Thyroid gland (tissue), 4 donors: ENCODE data around the gene ZNF112. TPM values are rescaled to one million over a fixed set of nuclear protein-coding genes. Genes with fewer than 3 reads are reported as not detected.

Experiments
- DNase-seq, 2 donors: peaks; one replicate each; pipeline ENCODE4 v3.0.0-alpha.2; 2019
- H3K27ac ChIP-seq, 3 donors: fragments of 200-600 bp; sonication (generic); 1 replicate in 2 of 3; 2 replicates in 1 of 3; pipeline ENCODE4 v1.5.1; 2016 to 2019; ENCODE audit warnings: mild to moderate bottlenecking in 1 of 3, moderate library complexity in 1 of 3
- H3K27me3 ChIP-seq: fragments of 200-600 bp; sonication (generic); one replicate; pipeline ENCODE4 v1.5.1; 2019
- H3K36me3 ChIP-seq, 2 donors: fragments of 200-600 bp; sonication (generic); one replicate each; pipeline ENCODE4 v1.5.1; 2016 to 2019
- H3K4me1 ChIP-seq, 2 donors: fragments of 200-600 bp; sonication (generic); one replicate each; pipeline ENCODE4 v1.5.1; 2017 to 2019
- H3K4me3 ChIP-seq, 3 donors: fragments of 200-600 bp; sonication (generic); replicated peaks in 1 of 3; 1 replicate in 2 of 3; 2 replicates in 1 of 3; pipeline ENCODE4 v1.5.1; 2016; ENCODE audit warnings: mild to moderate bottlenecking in 1 of 3
- H3K9me3 ChIP-seq: fragments of 200-600 bp; sonication (generic); one replicate; pipeline ENCODE4 v1.5.1; 2017
- POLR2A ChIP-seq, 2 donors: fragments of 450-650 bp; IDR thresholded peaks; one replicate each; pipeline ENCODE4 v1.6.1; 2017; ENCODE audit warnings: antibody characterized with exemption in 2 of 2, mild to moderate bottlenecking in 2 of 2, moderate library complexity in 1 of 2
- WGBS, 2 donors: methylation state at CpG; one replicate each; pipeline ENCODE4 v1.1.5; 2017; 5-methylcytosine and 5-hydroxymethylcytosine counted together
- intact Hi-C: fragments of 100-400 bp; cut with DNase I; formaldehyde crosslinking; loops from one replicate; pipeline ENCODE4 v1.15.1; 2023
- total RNA-seq, 4 donors: library from RNA; depleted of rRNA; stranded (reverse); fragments of >200 nt; gene quantifications; one replicate each; pipeline ENCODE4 v1.2.3, GENCODE V29; 2016
- TF ChIP-seq, protein P1 (sequence below), 6 experiments: fragments of 200-600 bp in 3 of 6; fragments of 450-650 bp in 3 of 6; sonication (generic) in 3 of 6; IDR thresholded peaks; one replicate each; pipeline ENCODE4 v1.5.1; 2016 to 2019; ENCODE audit warnings: antibody characterized with exemption in 6 of 6, mild to moderate bottlenecking in 2 of 6, inconsistent platforms in 1 of 6, moderate library complexity in 1 of 6

ZNF112 gene
- total RNA-seq, 4 donors from 2014 or later, result 7.8 to 22.6 (median 11.2) TPM

DNA sequence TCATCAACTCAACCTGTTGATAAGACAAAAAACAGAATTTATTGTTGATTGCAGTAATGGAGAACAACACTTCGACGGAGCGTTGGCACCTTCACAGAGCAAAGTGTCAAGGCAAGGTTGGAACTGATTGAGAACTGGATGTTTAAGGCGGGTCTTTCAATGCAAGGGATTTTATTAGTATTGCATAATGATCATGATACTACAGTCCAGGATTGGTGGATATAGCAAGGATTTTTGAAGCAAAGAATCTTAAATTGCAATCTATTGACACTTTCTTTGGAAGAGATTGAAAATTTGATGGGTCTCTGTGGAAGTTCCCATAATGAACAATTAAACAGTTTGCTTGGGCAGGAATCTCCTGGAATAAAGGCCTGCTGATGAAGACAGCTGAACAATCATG lies 51.0 kb downstream of the ZNF112 start:
- Histone ChIP-seq H3K27ac (no peak overlapping the region), H3K4me1 (peaks cover 6% of the 10 kb centered on the region in 2 donors), H3K4me3 (peak overlapping the region in 2 of 3 donors; percentile 4 to 66), H3K27me3 (no peaks in the 10 kb centered on the region), H3K9me3 (no peaks in the 10 kb centered on the region), H3K36me3 (peaks cover 4 to 12% of the 10 kb centered on the region in 2 donors)
- 86 to 88% methylated on average over 4 of the region's 4 CpGs for WGBS, 2 donors
- no peak for DNase-seq
- TF ChIP-seq POLR2A (IDR thresholded peaks at IDR 0.05), result no peak
- TF ChIP-seq, protein P1, sequence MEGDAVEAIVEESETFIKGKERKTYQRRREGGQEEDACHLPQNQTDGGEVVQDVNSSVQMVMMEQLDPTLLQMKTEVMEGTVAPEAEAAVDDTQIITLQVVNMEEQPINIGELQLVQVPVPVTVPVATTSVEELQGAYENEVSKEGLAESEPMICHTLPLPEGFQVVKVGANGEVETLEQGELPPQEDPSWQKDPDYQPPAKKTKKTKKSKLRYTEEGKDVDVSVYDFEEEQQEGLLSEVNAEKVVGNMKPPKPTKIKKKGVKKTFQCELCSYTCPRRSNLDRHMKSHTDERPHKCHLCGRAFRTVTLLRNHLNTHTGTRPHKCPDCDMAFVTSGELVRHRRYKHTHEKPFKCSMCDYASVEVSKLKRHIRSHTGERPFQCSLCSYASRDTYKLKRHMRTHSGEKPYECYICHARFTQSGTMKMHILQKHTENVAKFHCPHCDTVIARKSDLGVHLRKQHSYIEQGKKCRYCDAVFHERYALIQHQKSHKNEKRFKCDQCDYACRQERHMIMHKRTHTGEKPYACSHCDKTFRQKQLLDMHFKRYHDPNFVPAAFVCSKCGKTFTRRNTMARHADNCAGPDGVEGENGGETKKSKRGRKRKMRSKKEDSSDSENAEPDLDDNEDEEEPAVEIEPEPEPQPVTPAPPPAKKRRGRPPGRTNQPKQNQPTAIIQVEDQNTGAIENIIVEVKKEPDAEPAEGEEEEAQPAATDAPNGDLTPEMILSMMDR (IDR thresholded peaks at IDR 0.05), result no peak
- intact Hi-C loops, result loop anchor here (10.0 kb wide), 1 partner anchor 49 kb away; the partner anchor contains the start of gene ZNF112

DNA sequence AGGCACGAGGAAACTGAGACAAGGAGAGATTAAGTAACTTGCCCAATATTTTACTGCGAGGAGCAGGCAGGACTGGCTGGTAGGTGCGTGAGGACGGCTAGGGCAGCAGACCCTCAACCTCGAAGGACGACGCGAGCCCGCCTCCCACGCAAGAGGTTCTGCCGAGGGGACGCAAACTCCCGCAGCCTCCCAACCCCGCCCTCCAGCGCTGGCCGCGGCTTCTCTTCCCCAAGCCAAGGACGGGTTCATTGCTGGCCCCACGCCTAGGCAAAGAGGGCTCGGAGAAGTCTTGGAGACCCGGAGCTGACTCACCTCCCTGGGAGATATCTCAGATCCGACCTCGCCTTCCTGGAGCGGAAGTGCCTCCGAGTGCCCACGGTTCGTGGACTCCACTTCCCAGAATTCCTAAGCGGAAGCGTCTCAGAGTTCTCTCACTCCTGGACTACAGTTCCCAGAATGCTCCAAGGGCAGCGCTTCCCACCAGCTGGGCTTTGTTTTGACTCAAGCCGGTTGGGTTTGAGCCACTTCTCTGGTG lies 51.8 kb downstream of the ZNF112 start, which contains the start of gene ZNF235:
ZNF235 (minus strand) TSS at position 367 of the 535 bp plus-strand sequence. CDS start 1,621 bp downstream, outside the sequence.
- peak in 1 of 2 donors; percentile 47 for TF ChIP-seq POLR2A (IDR thresholded peaks at IDR 0.05)
- TF ChIP-seq, protein P1 (IDR thresholded peaks at IDR 0.05), result no peak
- H3K27ac ChIP-seq, result peak within 1 kb of the TSS in 1 of 3 donors; percentile 61
- peak; percentile 88 to 89 for DNase-seq
- intact Hi-C loops, result loop anchor here (10.0 kb wide), 1 partner anchor 50 kb away; the partner anchor contains the start of gene ZNF112
- H3K9me3 ChIP-seq, result no peaks in the 10 kb centered on the region
- WGBS, 2 donors, result 0 to 1% methylated on average over 16 to 22 of the region's 31 CpGs
- peak within 1 kb of the TSS; percentile 38 to 66 (median 52) for H3K4me3 ChIP-seq
- H3K27me3 ChIP-seq, result no peaks in the 10 kb centered on the region
- peaks cover 6% of the 10 kb centered on the region in 2 donors for H3K4me1 ChIP-seq
- H3K36me3 ChIP-seq, result peaks cover 4 to 12% of the 10 kb centered on the region in 2 donors

DNA sequence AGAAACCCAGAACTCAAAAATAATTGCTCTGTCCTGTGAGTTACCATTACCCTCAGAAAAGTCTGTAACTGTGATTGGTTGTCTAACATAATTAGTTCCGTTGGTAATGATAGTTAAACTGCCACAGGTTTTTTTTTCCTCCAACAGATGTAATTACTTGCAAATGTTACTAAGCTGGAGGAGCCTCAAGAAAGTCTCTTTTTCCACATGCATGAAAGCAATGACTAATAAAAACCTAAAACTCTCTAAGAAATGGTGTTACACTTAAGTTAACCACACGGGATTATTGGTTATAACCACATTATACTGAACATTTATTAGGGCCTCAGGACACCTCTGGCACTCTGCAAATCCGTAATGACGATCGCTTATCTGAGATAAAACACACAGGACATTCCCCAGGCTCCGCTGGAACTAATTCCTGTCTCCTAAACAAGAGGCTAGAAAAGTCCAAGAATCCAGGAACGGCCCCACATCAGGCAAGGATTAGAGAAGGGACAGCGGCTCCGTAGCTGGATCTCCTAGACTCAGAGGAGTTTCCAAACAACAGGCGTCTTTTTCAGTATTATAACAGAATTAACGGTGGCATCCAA lies 52.4 kb downstream of the ZNF112 start:
- peak; percentile 2 to 3 for DNase-seq
- Histone ChIP-seq H3K9me3 (no peaks in the 10 kb centered on the region), H3K36me3 (peaks cover 9 to 18% of the 10 kb centered on the region in 2 donors), H3K27ac (peak overlapping the region in 1 of 3 donors; percentile 61), H3K4me3 (peak overlapping the region in 2 of 3 donors; percentile 52 to 66), H3K4me1 (peaks cover 6% of the 10 kb centered on the region in 2 donors), H3K27me3 (no peaks in the 10 kb centered on the region)
- TF ChIP-seq POLR2A (IDR thresholded peaks at IDR 0.05), result no peak
- TF ChIP-seq, protein P1 (IDR thresholded peaks at IDR 0.05), result no peak
- intact Hi-C loops, result loop anchor here (10.0 kb wide), 1 partner anchor 51 kb away; the partner anchor contains the start of gene ZNF112
- WGBS, 2 donors, result 5 to 6% methylated on average over 11 of the region's 11 CpGs

DNA sequence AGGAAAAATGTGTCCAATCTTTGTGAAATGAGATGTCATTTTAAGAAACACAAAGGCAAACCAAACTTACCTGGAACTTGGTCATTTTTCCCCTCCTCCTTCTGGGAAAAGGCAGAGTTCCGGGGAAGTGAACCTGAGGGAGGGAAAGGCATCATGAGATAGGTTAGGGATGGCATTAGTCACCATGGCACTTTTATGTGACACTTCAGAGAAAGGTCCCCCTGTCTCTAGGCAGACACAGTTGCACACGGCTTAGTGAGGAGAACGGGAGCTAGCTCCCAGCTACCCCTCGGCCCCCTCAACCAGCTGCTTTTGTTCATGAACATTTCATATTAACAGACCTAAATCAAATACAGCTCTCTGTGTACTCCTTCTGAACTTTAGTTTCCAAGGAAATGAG lies 53.2 kb downstream of the ZNF112 start:
- 76 to 85% methylated on average over 4 of the region's 4 CpGs for WGBS, 2 donors
- no peak for DNase-seq
- no peak overlapping the region for H3K27ac ChIP-seq
- intact Hi-C loops, result loop anchor here (10.0 kb wide), 1 partner anchor 51 kb away; the partner anchor contains the start of gene ZNF112
- H3K4me1 ChIP-seq, result peaks cover 6% of the 10 kb centered on the region in 2 donors
- peaks cover 16 to 26% of the 10 kb centered on the region in 2 donors for H3K36me3 ChIP-seq
- H3K9me3 ChIP-seq, result no peaks in the 10 kb centered on the region
- no peak overlapping the region for H3K4me3 ChIP-seq
- no peaks in the 10 kb centered on the region for H3K27me3 ChIP-seq
- TF ChIP-seq, protein P1 (IDR thresholded peaks at IDR 0.05), result no peak
- TF ChIP-seq POLR2A (IDR thresholded peaks at IDR 0.05), result no peak

DNA sequence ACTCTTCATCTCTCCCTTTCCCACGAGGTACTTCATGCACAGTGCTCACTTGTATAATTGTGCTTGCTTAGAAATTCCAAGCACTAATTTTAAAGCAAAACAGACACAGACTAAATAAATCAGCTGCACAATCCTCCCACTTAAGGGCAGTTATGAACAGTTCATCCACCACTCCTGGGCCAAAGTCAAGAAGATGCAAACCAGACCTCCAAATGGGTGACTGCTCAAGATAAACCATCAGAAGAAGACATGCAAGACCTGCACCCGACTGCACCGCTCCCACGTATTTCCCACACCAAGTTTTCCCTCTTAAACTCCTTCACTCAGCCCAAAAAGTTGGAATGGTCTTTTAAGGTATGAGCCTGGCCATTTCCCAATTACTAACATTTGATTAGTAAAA lies 71.5 kb downstream of the ZNF112 start:
- no peak for DNase-seq
- WGBS, 2 donors, result 75 to 83% methylated on average over 4 of the region's 4 CpGs
- no peaks in the 10 kb centered on the region for H3K4me1 ChIP-seq
- no peaks in the 10 kb centered on the region for H3K9me3 ChIP-seq
- TF ChIP-seq, protein P1 (IDR thresholded peaks at IDR 0.05), result no peak
- no peak for TF ChIP-seq POLR2A (IDR thresholded peaks at IDR 0.05)
- no peak overlapping the region for H3K27ac ChIP-seq
- H3K4me3 ChIP-seq, result no peak overlapping the region
- H3K27me3 ChIP-seq, result no peaks in the 10 kb centered on the region
- intact Hi-C loops, result no loop called here
- H3K36me3 ChIP-seq, result peaks cover 24 to 30% of the 10 kb centered on the region in 2 donors
